CD14-positive monocyte (primary cell): Measurements from ENCODE around the gene SELENOI. TPM values are rescaled to one million over a fixed set of nuclear protein-coding genes. Genes with fewer than 3 reads are reported as not detected.

ENCODE experiments used
- DNase-seq, 3 donors: peaks; one replicate each; pipeline ENCODE4 v3.0.0-alpha.2; 2011 to 2022
- H2AFZ ChIP-seq: 2 replicates; pipeline ENCODE4 v1.6.0; 2012; ENCODE audit warnings: mild to moderate bottlenecking, low read depth, low read length, inconsistent platforms; ENCODE audit not compliant: insufficient read depth, poor library complexity, severe bottlenecking
- H3K27ac ChIP-seq, 2 donors: 1 replicate in 1 of 2; 2 replicates in 1 of 2; pipeline ENCODE4 v1.5.1; 2012 to 2013; ENCODE audit warnings: low read length in 2 of 2, control low read depth in 1 of 2, inconsistent platforms in 1 of 2, low read depth in 1 of 2, mild to moderate bottlenecking in 1 of 2
- H3K27me3 ChIP-seq, 2 donors: one replicate each; pipeline versions ENCODE4 v1.6.0 to v1.6.1; 2011 to 2013; ENCODE audit warnings: low read length in 2 of 2; ENCODE audit not compliant: control insufficient read depth in 2 of 2, insufficient read depth in 2 of 2
- H3K36me3 ChIP-seq, 2 donors: replicated peaks in 1 of 2; 1 replicate in 1 of 2; 2 replicates in 1 of 2; pipeline versions ENCODE4 v1.5.1 to v1.6.1; 2012 to 2013; ENCODE audit warnings: low read length in 2 of 2, control low read depth in 1 of 2, inconsistent platforms in 1 of 2, mild to moderate bottlenecking in 1 of 2; ENCODE audit not compliant: insufficient read depth in 2 of 2, control insufficient read depth in 1 of 2
- H3K4me1 ChIP-seq, 2 donors: 1 replicate in 1 of 2; 2 replicates in 1 of 2; pipeline versions ENCODE4 v1.5.1 to v1.6.1; 2012 to 2013; ENCODE audit warnings: low read length in 2 of 2, control low read depth in 1 of 2, inconsistent platforms in 1 of 2, mild to moderate bottlenecking in 1 of 2, moderate library complexity in 1 of 2; ENCODE audit not compliant: insufficient read depth in 2 of 2, control insufficient read depth in 1 of 2
- H3K4me2 ChIP-seq: replicated peaks from 2 replicates; pipeline ENCODE3; 2012; ENCODE audit warnings: low read length, moderate library complexity, mild to moderate bottlenecking; ENCODE audit not compliant: poor library complexity, severe bottlenecking; ENCODE audit errors: extremely low read depth
- H3K4me3 ChIP-seq, 3 experiments: fragments of 200-600 bp in 1 of 3; sonication (generic) in 1 of 3; replicated peaks in 1 of 3; 1 replicate in 2 of 3; 2 replicates in 1 of 3; pipeline ENCODE4 v1.5.1; 2011 to 2013; ENCODE audit warnings: low read length in 3 of 3, mild to moderate bottlenecking in 3 of 3, control low read depth in 2 of 3, low read depth in 2 of 3, inconsistent platforms in 1 of 3, moderate library complexity in 1 of 3
- H3K79me2 ChIP-seq: 2 replicates; pipeline ENCODE4 v1.6.0; 2012; ENCODE audit warnings: mild to moderate bottlenecking, control low read depth, inconsistent platforms, low read length, moderate library complexity; ENCODE audit not compliant: insufficient read depth
- H3K9ac ChIP-seq: 2 replicates; pipeline ENCODE4 v1.6.0; 2017; ENCODE audit warnings: low read length, mild to moderate bottlenecking; ENCODE audit not compliant: insufficient read depth, poor library complexity, severe bottlenecking
- H3K9me3 ChIP-seq, 2 donors: replicated peaks in 1 of 2; 1 replicate in 1 of 2; 2 replicates in 1 of 2; pipeline versions ENCODE4 v1.5.1 to v1.6.1; 2012 to 2013; ENCODE audit warnings: low read length in 2 of 2, control low read depth in 1 of 2; ENCODE audit not compliant: control insufficient read depth in 1 of 2, insufficient read depth in 1 of 2
- H4K20me1 ChIP-seq: 2 replicates; pipeline ENCODE4 v1.6.0; 2012; ENCODE audit warnings: mild to moderate bottlenecking, low read length, control low read depth, moderate library complexity; ENCODE audit not compliant: insufficient read depth
- H3K27ac Mint-ChIP-seq, 7 donors: one replicate each; pipeline ENCODE4 v1.8.0; 2020; ENCODE audit warnings: mild to moderate bottlenecking in 7 of 7, mixed read lengths in 7 of 7, moderate library complexity in 6 of 7, inconsistent platforms in 2 of 7
- H3K27me3 Mint-ChIP-seq, 3 donors: one replicate each; pipeline ENCODE4 v1.8.0; 2021 to 2022; ENCODE audit warnings: low read depth in 3 of 3, mild to moderate bottlenecking in 3 of 3, mixed read lengths in 3 of 3, moderate library complexity in 3 of 3, inconsistent platforms in 1 of 3
- H3K36me3 Mint-ChIP-seq, 2 donors: one replicate each; pipeline ENCODE4 v1.8.0; 2020; ENCODE audit warnings: mixed read lengths in 2 of 2, inconsistent platforms in 1 of 2, mild to moderate bottlenecking in 1 of 2
- H3K4me1 Mint-ChIP-seq: one replicate; pipeline ENCODE4 v1.8.0; 2020; ENCODE audit warnings: mild to moderate bottlenecking, mixed read lengths
- H3K4me3 Mint-ChIP-seq, 2 donors: one replicate each; pipeline ENCODE4 v1.8.0; 2020; ENCODE audit warnings: mild to moderate bottlenecking in 2 of 2, mixed read lengths in 2 of 2, moderate library complexity in 1 of 2
- H3K9me3 Mint-ChIP-seq, 7 donors: one replicate each; pipeline ENCODE4 v1.8.0; 2020 to 2022; ENCODE audit warnings: mixed read lengths in 7 of 7, mild to moderate bottlenecking in 6 of 7, moderate library complexity in 6 of 7, inconsistent platforms in 2 of 7
- WGBS: methylation state at CpG from one replicate; pipeline ENCODE4 v1.1.5; 2013; ENCODE audit warnings: missing lambda C conversion rate; ENCODE audit not compliant: insufficient coverage; 5-methylcytosine and 5-hydroxymethylcytosine counted together
- intact Hi-C, 2 donors: fragments of 100-400 bp; cut with micrococcal nuclease; formaldehyde crosslinking; loops; one replicate each; pipeline versions ENCODE4 v1.15.0 to v1.15.1; 2023
- polyA plus RNA-seq, 3 donors: library from polyadenylated mRNA; depleted of rRNA in 1 of 3; unstranded in 2 of 3; stranded (reverse) in 1 of 3; fragments of 300-500 nt in 2 of 3; fragments of >200 nt in 1 of 3; fragmentation: Illumina TruSeq in 2 of 3; gene quantifications; 1 replicate in 2 of 3; 2 replicates in 1 of 3; pipeline ENCODE4 v1.2.3, GENCODE V29; 2012 to 2021
- TF ChIP-seq, protein P1 (sequence below): fragments of 200-600 bp; IDR thresholded peaks from one replicate; pipeline ENCODE4 v1.8.0; 2022; ENCODE audit warnings: antibody characterized with exemption, mild to moderate bottlenecking

The SELENOI gene
- polyA plus RNA-seq, 3 donors = 2.3 to 3.2 (median 2.5) TPM

DNA sequence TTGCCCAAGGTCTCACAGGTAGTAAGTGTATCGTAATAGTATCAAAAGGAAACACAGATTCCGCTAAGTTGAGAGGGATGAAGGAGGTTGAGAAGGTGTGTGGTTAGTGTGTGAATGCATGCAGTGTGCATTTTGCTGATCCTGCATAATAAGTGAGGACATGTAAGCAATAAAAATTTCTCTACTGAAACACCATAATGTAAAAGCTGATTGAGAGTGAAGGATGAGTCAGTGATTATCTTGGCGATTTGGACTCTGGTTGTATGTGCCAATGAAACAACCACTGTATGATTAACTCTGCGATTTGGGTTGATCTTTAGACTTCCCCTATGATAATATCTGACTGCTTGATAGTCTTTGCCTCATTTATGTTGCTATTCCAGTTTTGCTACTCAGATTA lies 17.4 kb downstream of the SELENOI start:
- WGBS = 100% methylated on average over 2 of the region's 4 CpGs
- Mint-ChIP-seq H3K9me3 (no peaks in the 10 kb centered on the region), H3K27ac (no peak overlapping the region), H3K4me3 (no peak overlapping the region), H3K27me3 (no peaks in the 10 kb centered on the region), H3K4me1 (no peaks in the 10 kb centered on the region), H3K36me3 (peaks cover 23 to 28% of the 10 kb centered on the region in 2 donors)
- no peak overlapping the region for H3K4me2 ChIP-seq
- H4K20me1 ChIP-seq = peaks cover 16% of the 10 kb centered on the region
- TF ChIP-seq, protein P1, sequence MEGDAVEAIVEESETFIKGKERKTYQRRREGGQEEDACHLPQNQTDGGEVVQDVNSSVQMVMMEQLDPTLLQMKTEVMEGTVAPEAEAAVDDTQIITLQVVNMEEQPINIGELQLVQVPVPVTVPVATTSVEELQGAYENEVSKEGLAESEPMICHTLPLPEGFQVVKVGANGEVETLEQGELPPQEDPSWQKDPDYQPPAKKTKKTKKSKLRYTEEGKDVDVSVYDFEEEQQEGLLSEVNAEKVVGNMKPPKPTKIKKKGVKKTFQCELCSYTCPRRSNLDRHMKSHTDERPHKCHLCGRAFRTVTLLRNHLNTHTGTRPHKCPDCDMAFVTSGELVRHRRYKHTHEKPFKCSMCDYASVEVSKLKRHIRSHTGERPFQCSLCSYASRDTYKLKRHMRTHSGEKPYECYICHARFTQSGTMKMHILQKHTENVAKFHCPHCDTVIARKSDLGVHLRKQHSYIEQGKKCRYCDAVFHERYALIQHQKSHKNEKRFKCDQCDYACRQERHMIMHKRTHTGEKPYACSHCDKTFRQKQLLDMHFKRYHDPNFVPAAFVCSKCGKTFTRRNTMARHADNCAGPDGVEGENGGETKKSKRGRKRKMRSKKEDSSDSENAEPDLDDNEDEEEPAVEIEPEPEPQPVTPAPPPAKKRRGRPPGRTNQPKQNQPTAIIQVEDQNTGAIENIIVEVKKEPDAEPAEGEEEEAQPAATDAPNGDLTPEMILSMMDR = no peak
- intact Hi-C loops = no loop called here
- H3K79me2 ChIP-seq = peaks cover 51% of the 10 kb centered on the region
- no peak overlapping the region for H3K4me3 ChIP-seq
- H3K9me3 ChIP-seq = no peaks in the 10 kb centered on the region
- DNase-seq = no peak
- H3K4me1 ChIP-seq = no peaks in the 10 kb centered on the region
- no peaks in the 10 kb centered on the region for H3K27me3 ChIP-seq
- no peak overlapping the region for H2AFZ ChIP-seq
- no peak overlapping the region for H3K27ac ChIP-seq
- no peak overlapping the region for H3K9ac ChIP-seq
- H3K36me3 ChIP-seq = peaks cover 26 to 33% of the 10 kb centered on the region in 2 donors

DNA sequence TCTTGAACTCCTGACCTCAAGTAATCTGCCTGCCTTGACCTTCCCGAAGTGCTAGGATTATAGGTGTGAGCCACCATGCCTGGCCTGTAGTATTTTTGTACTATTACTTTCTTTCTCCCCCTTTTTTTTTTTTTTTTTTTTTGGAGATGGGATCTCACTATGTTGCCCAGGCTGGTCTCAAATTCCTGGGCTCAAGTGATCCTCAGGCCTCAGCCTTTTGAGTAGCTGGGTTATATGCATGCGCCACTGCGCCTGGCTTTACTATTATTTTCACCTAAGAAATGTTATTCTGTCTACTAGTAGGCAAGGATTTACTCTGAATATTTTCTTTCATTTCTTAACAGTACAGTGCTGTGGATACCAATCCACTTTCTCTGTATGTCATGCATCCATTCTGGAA lies 18.0 kb downstream of the SELENOI start:
- H3K9ac ChIP-seq = no peak overlapping the region
- H4K20me1 ChIP-seq = peaks cover 12% of the 10 kb centered on the region
- Mint-ChIP-seq H3K4me3 (no peak overlapping the region), H3K27ac (no peak overlapping the region), H3K27me3 (no peaks in the 10 kb centered on the region), H3K36me3 (peaks cover 25 to 31% of the 10 kb centered on the region in 2 donors), H3K4me1 (no peaks in the 10 kb centered on the region), H3K9me3 (no peaks in the 10 kb centered on the region)
- peaks cover 28 to 37% of the 10 kb centered on the region in 2 donors for H3K36me3 ChIP-seq
- no peak overlapping the region for H2AFZ ChIP-seq
- DNase-seq = no peak
- intact Hi-C loops = no loop called here
- H3K4me3 ChIP-seq = no peak overlapping the region
- H3K9me3 ChIP-seq = no peaks in the 10 kb centered on the region
- TF ChIP-seq, protein P1 = no peak
- no peak overlapping the region for H3K27ac ChIP-seq
- no peaks in the 10 kb centered on the region for H3K27me3 ChIP-seq
- H3K4me2 ChIP-seq = no peak overlapping the region
- no peaks in the 10 kb centered on the region for H3K4me1 ChIP-seq
- WGBS = no CpG with 5 or more reads among the region's 3 CpGs
- H3K79me2 ChIP-seq = peaks cover 44% of the 10 kb centered on the region
